Measurements from ENCODE around the gene MYO1A.

- TF ChIP-seq CTCF (conservative IDR thresholded peaks at IDR 0.05 in 1 of 2, IDR thresholded peaks at IDR 0.05 in 1 of 2; ENCODE audit: extremely low read depth in 1 of 2, insufficient read depth in 1 of 2, low read depth in 1 of 2, low read length in 2 of 2): no peak
- no peak for TF ChIP-seq EZH2 (IDR thresholded peaks at IDR 0.05; ENCODE audit: borderline replicate concordance, low read length)
Observed at GRCh38 chr12:57088354-57089270, 38.7 kb upstream of the MYO1A start, which contains the start of gene NAB2.
